ENCODE data around the gene KRT31.

KRT31 gene

DNA sequence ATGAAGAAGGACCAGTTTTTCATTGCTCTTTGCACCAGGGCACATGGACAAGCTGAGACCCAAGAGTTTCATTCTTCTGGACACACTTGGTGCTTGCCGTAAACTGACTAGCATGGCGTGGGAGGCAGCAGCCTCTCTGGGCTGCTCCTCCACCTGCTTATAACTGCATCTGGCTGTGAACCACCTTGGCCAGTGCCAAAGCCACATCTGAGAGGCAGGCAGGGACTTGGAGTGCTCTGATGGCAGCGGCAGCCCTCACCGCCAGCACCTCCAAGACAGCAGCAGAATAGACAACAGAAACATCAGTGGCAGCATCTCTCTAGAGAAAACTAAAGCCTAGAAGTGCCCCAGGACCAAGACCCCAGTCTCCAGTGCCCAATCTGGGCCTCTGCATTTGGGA lies 22.3 kb upstream of the KRT31 start:
- POLR2A ChIA-PET = no interaction called here
- CTCF ChIA-PET = interaction anchor here (2.1 kb wide), 1 partner anchor 16 kb away, joined by 6 read pairs; no protein-coding TSS in a partner anchor
- DNase-seq (ENCODE audit: extremely low spot score) = no peak
- TF ChIP-seq, protein P1, sequence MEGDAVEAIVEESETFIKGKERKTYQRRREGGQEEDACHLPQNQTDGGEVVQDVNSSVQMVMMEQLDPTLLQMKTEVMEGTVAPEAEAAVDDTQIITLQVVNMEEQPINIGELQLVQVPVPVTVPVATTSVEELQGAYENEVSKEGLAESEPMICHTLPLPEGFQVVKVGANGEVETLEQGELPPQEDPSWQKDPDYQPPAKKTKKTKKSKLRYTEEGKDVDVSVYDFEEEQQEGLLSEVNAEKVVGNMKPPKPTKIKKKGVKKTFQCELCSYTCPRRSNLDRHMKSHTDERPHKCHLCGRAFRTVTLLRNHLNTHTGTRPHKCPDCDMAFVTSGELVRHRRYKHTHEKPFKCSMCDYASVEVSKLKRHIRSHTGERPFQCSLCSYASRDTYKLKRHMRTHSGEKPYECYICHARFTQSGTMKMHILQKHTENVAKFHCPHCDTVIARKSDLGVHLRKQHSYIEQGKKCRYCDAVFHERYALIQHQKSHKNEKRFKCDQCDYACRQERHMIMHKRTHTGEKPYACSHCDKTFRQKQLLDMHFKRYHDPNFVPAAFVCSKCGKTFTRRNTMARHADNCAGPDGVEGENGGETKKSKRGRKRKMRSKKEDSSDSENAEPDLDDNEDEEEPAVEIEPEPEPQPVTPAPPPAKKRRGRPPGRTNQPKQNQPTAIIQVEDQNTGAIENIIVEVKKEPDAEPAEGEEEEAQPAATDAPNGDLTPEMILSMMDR (IDR thresholded peaks at IDR 0.05; ENCODE audit: control extremely low read depth, extremely low read depth, low read depth, missing control alignments) = no peak

DNA sequence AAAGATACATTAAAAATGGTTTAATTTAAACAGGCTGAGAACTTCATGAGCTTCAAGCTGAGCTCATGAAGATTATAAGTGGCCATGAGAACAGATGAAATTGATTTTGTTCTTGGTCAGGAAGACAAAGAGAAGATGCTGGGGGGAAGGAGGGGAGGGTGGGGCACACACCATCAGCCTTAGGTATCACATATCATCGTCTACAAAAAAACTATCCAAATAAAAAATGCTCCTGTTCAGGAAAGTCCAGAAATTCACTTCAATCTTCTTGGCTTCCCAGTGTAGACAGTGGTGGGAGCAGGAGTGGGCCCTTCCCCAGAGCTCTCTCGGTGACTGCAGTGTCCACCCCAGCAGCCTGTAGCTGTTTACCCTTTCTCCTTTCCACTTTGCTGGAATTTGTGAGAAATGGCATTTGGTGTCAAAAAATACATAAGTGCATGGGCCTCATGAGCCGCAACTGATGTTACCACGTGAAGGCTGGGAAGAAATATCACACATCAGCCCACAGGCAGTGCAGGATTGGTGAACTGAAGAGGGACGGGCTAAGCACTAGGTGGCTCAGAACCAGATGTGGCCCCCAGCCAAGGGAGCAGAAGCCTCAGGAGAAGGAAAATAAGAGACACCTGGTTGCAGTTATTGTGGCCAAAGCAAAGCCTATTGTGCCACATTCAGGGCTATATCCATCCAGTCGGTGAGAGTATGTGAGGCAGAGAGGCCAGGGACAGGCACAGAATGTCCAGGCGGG lies 20.9 kb upstream of the KRT31 start:
- TF ChIP-seq, protein P1 (IDR thresholded peaks at IDR 0.05; ENCODE audit: control extremely low read depth, extremely low read depth, low read depth, missing control alignments) = no peak
- ChIA-PET POLR2A (no interaction called here), CTCF (interaction anchor here (0.8 to 2.1 kb wide), 6 partner anchors 10 to 245 kb away, joined by 3 to 13 read pairs (median 4); no protein-coding TSS in a partner anchor)
- DNase-seq (ENCODE audit: extremely low spot score) = no peak

DNA sequence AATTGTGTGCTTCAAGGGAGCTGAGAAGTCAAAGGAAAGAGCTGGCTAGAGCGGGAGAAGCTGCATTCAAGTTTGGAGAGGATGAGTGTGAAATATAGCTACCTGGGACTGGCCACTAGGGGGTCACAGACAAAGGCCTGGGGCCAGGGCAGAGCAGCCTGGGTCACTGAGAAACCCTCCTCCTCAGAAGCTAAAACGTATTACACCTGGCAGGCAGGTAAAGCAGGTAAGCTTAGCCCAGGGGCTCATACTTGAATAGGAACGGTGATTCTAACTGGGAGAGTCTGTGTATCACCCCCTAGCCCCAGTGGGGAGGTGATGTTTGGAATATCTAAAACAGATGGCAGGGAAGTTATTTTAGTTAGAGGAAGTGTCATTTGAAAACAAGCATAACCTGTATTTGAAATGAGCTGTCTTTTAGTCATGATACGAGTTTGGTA lies 20.2 kb upstream of the KRT31 start:
- TF ChIP-seq, protein P1 (IDR thresholded peaks at IDR 0.05; ENCODE audit: control extremely low read depth, extremely low read depth, low read depth, missing control alignments) = peak; percentile 33
- ChIA-PET POLR2A (no interaction called here), CTCF (interaction anchor here (0.6 to 2.1 kb wide), 6 partner anchors 9 to 245 kb away, joined by 3 to 13 read pairs (median 4); no protein-coding TSS in a partner anchor)
- peak; percentile 41 for DNase-seq (ENCODE audit: extremely low spot score)

DNA sequence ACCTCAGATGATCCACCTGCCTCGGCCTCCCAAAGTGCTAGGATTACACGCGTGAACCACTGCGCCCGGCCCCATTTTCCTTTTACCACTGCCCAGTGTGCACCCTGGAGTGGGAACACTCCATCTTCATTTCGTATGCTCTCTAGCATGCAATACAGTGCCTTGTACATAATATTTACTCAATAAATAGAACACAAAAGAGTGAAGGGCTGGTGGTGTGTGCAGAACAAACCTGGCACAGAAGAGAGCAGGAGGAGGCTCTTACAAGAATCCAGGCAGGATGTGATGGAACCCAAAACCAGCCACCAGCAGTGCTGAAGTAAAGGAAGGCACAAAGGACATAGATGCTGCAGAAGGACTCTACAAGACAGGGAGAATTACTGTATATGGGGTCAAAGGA lies 19.7 kb upstream of the KRT31 start:
- TF ChIP-seq, protein P1 (IDR thresholded peaks at IDR 0.05; ENCODE audit: control extremely low read depth, extremely low read depth, low read depth, missing control alignments) = no peak
- ChIA-PET CTCF (interaction anchor here (0.6 to 1.8 kb wide), 5 partner anchors 9 to 246 kb away, joined by 3 to 13 read pairs (median 3); no protein-coding TSS in a partner anchor), POLR2A (no interaction called here)
- DNase-seq (ENCODE audit: extremely low spot score) = no peak

DNA sequence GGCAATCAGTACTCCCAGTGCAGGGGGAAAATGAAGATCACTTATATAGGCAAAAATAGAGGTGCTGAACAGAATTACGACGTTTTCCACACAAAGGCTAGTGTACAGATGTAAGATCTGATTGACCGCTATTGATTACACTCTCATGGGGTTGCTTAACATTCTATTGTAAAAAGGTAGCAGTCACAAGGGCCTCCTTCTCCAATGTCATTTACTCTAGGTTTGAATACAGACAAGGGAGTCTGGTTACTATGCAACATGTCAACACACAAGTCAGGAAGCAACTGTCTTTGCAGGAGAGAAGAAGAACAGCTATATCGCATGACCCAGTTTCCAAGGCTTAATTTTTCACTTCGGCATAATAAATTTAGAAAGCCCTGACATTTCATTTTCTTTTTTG lies 19.1 kb upstream of the KRT31 start:
- CTCF ChIA-PET = interaction anchor here (1.8 kb wide), 1 partner anchor 8 kb away, joined by 13 read pairs; no protein-coding TSS in a partner anchor
- DNase-seq (ENCODE audit: extremely low spot score) = no peak
- POLR2A ChIA-PET = no interaction called here
- TF ChIP-seq, protein P1 (IDR thresholded peaks at IDR 0.05; ENCODE audit: control extremely low read depth, extremely low read depth, low read depth, missing control alignments) = no peak

DNA sequence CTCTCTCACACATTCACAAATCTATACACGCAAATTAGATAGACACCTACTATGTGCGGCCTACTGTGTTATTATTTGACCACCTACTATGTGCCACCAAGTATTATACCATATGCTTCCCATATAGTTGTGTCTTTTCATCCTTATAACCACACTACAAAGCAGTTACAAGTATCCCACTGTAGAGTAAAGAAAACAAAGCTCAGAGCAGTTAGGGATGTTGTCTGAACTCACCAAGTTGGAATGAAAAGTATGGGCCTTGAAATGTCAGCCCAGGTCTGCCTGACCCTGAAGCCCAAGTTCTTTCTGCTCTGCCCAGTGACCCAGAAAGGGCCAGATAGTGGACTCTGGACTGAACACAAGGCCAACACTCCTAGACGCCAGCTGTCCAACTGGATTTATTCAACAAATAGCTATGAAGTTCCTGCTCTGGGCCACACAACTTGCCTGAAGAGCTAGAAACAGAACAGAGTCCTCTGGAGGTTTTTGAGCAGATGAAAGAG lies 18.5 kb upstream of the KRT31 start:
- no peak for DNase-seq (ENCODE audit: extremely low spot score)
- ChIA-PET CTCF (no interaction called here), POLR2A (no interaction called here)
- TF ChIP-seq, protein P1 (IDR thresholded peaks at IDR 0.05; ENCODE audit: control extremely low read depth, extremely low read depth, low read depth, missing control alignments) = no peak
